HEK293 (cell line): ENCODE data around the gene SPIN4.
A peak's percentile ranks its signal among the peaks of the same experiment; 100 is the strongest.

Experiments used
- HOXA7 ChIP-seq: sonication (generic); formaldehyde crosslinking; IDR thresholded peaks from 2 replicates; pipeline ENCODE4 v1.8.1; 2022; ENCODE audit warnings: missing genetic modification reagents, borderline replicate concordance
- YY1 ChIP-seq: fragments of 450-650 bp; formaldehyde crosslinking; IDR thresholded peaks from 2 replicates; pipeline ENCODE4 v1.5.1; 2018; ENCODE audit warnings: missing biosample characterization, missing genetic modification characterization
- ZNF10 ChIP-seq: fragments of 450-650 bp; formaldehyde crosslinking; IDR thresholded peaks from 2 replicates; pipeline ENCODE4 v1.5.1; 2017; ENCODE audit warnings: missing biosample characterization, missing genetic modification characterization
- ZNF175 ChIP-seq: fragments of 450-650 bp; formaldehyde crosslinking; IDR thresholded peaks from 2 replicates; pipeline ENCODE4 v1.5.1; 2016; ENCODE audit warnings: missing biosample characterization, missing genetic modification characterization
- ZNF18 ChIP-seq: fragments of 450-650 bp; formaldehyde crosslinking; IDR thresholded peaks from 2 replicates; pipeline ENCODE4 v1.5.1; 2016; ENCODE audit warnings: missing biosample characterization, missing genetic modification characterization
- ZNF274 ChIP-seq, 2 experiments: fragments of 200-500 bp in 1 of 2; fragments of 450-650 bp in 1 of 2; sonication (Bioruptor generic) in 1 of 2; formaldehyde crosslinking in 1 of 2; IDR thresholded peaks; 2 replicates each; pipeline versions ENCODE4 v1.5.1 to v1.6.1; 2014 to 2016; ENCODE audit warnings: borderline replicate concordance in 1 of 2, inconsistent platforms in 1 of 2, low read length in 1 of 2, missing biosample characterization in 1 of 2, missing genetic modification characterization in 1 of 2
- ZNF366 ChIP-seq: fragments of 450-650 bp; formaldehyde crosslinking; conservative IDR thresholded peaks from 2 replicates; pipeline ENCODE4 v1.5.1; 2016; ENCODE audit warnings: missing biosample characterization, missing genetic modification characterization
- ZNF677 ChIP-seq: fragments of 450-650 bp; IDR thresholded peaks from 2 replicates; pipeline ENCODE4 v1.5.0; 2018; ENCODE audit warnings: missing biosample characterization, mild to moderate bottlenecking, missing genetic modification characterization, moderate library complexity
- ZNF830 ChIP-seq: fragments of 450-650 bp; IDR thresholded peaks from 2 replicates; pipeline ENCODE4 v1.5.0; 2018; ENCODE audit warnings: missing biosample characterization, missing genetic modification characterization, low read depth, mild to moderate bottlenecking, moderate library complexity
- TF ChIP-seq, protein P1 (sequence below): fragments of 450-650 bp; formaldehyde crosslinking; IDR thresholded peaks from 2 replicates; pipeline ENCODE4 v1.5.1; 2016; ENCODE audit warnings: missing biosample characterization, missing genetic modification characterization
- TF ChIP-seq, protein P2 (sequence below): fragments of 450-650 bp; IDR thresholded peaks from 2 replicates; pipeline ENCODE4 v1.5.1; 2018; ENCODE audit warnings: missing biosample characterization, missing genetic modification characterization
- TF ChIP-seq, protein P3 (sequence below): fragments of 450-650 bp; formaldehyde crosslinking; IDR thresholded peaks from 2 replicates; pipeline ENCODE4; 2016; ENCODE audit warnings: missing biosample characterization, missing genetic modification characterization

DNA sequence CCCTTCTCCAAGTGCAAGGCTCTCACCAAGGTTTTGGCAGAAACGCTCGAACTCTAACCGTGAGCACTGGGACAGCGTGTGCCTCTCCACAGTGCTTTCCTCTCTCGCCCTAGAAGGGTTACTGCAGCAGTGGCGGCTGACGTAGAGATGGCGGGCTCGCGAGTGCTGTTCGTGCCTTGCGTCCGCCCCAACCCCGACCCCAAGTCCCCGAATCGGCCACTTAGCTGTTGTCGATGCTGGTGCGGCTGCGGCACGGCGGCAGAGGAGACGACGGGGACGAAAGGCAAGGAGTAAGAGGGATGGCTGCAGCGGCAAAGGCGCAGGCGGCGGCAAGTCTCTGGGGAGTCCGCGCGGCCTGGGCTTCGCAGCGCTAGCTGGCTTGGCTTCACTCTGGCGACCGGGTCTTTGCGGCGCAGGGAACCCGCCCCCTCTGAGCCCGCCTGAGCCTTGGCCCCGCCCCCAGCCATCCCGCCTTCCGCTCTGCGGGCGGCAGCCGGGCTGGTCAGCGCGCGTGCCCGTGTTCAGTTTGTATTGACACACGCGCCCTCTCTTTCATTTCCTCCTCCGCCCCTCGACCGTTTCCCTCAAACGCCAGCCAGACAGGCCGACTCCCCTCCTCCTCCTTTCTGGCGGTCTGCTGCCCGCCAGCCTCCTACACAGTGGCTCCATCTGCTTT, at the start of gene SPIN4:
- no peak for TF ChIP-seq ZNF274 (IDR thresholded peaks at IDR 0.05; ENCODE audit: low read length)
- no peak for TF ChIP-seq ZNF274 (tag by site-specific recombination; IDR thresholded peaks at IDR 0.05; ENCODE audit: borderline replicate concordance)
- TF ChIP-seq ZNF366: peak; percentile 75
- no peak for TF ChIP-seq HOXA7 (CRISPR knock-in tag)
- TF ChIP-seq ZNF175: no peak
- TF ChIP-seq ZNF830 (tag by site-specific recombination): no peak
- TF ChIP-seq, protein P1, sequence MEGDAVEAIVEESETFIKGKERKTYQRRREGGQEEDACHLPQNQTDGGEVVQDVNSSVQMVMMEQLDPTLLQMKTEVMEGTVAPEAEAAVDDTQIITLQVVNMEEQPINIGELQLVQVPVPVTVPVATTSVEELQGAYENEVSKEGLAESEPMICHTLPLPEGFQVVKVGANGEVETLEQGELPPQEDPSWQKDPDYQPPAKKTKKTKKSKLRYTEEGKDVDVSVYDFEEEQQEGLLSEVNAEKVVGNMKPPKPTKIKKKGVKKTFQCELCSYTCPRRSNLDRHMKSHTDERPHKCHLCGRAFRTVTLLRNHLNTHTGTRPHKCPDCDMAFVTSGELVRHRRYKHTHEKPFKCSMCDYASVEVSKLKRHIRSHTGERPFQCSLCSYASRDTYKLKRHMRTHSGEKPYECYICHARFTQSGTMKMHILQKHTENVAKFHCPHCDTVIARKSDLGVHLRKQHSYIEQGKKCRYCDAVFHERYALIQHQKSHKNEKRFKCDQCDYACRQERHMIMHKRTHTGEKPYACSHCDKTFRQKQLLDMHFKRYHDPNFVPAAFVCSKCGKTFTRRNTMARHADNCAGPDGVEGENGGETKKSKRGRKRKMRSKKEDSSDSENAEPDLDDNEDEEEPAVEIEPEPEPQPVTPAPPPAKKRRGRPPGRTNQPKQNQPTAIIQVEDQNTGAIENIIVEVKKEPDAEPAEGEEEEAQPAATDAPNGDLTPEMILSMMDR (tag by site-specific recombination): no peak
- TF ChIP-seq, protein P2, sequence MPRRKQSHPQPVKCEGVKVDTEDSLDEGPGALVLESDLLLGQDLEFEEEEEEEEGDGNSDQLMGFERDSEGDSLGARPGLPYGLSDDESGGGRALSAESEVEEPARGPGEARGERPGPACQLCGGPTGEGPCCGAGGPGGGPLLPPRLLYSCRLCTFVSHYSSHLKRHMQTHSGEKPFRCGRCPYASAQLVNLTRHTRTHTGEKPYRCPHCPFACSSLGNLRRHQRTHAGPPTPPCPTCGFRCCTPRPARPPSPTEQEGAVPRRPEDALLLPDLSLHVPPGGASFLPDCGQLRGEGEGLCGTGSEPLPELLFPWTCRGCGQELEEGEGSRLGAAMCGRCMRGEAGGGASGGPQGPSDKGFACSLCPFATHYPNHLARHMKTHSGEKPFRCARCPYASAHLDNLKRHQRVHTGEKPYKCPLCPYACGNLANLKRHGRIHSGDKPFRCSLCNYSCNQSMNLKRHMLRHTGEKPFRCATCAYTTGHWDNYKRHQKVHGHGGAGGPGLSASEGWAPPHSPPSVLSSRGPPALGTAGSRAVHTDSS: no peak
- TF ChIP-seq ZNF10: no peak
- TF ChIP-seq ZNF18 (tag by site-specific recombination): no peak
- TF ChIP-seq, protein P3, sequence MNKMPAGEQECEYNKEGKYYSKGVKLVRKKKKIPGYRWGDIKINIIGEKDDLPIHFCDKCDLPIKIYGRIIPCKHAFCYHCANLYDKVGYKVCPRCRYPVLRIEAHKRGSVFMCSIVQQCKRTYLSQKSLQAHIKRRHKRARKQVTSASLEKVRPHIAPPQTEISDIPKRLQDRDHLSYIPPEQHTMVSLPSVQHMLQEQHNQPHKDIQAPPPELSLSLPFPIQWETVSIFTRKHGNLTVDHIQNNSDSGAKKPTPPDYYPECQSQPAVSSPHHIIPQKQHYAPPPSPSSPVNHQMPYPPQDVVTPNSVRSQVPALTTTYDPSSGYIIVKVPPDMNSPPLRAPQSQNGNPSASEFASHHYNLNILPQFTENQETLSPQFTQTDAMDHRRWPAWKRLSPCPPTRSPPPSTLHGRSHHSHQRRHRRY (tag by site-specific recombination): no peak
- TF ChIP-seq ZNF677 (tag by site-specific recombination): no peak
- no peak for TF ChIP-seq YY1 (tag by site-specific recombination)
